Middle frontal gyrus (tissue), 1 donor: ENCODE results near the gene EPHB1.

ENCODE experiments used
- DNase-seq: peaks from one replicate; pipeline ENCODE4 v3.0.0-alpha.2; 2015; ENCODE audit warnings: low spot score; ENCODE audit errors: extremely low spot score

The EPHB1 gene

DNA sequence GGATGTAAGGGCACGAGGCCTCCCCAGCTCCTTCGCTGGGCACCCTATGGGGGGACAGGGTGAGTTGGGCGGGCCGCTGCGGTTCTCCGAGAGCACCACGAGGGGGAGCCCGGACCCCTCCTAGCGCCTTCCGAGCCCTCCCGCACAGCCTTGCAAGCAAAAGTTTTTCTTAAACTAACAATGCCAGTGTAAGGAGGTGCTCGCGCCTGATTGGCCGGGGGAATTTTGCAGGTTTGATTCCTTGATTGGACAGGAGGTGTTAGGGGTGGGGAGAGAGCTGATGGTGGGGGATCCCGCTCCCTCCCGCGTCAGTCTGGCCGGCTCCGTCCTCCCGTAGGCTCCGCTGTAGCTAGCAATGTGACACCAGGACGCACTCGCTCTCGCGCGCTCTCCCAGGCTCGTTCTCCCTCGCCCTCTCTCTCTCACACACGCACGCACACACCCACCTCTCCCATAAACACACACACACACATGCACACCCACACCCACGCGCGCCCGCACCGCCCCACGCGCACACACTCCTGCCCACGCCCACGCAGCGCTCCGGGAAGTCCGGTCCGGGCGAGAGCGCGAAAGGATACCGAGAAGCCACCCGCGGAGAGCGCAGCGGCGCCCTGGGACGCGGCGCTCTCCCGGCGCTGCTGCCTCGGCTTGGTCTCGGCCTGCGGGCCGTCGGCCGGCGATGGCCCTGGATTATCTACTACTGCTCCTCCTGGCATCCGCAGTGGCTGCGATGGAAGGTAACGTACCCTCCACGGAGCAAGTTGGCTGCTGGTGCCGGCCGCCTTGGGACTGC is at the start of gene EPHB1:
Gene EPHB1 (plus strand): TSS at position 311 of the 796 bp plus-strand sequence.
- DNase-seq = peak; percentile 77

DNA sequence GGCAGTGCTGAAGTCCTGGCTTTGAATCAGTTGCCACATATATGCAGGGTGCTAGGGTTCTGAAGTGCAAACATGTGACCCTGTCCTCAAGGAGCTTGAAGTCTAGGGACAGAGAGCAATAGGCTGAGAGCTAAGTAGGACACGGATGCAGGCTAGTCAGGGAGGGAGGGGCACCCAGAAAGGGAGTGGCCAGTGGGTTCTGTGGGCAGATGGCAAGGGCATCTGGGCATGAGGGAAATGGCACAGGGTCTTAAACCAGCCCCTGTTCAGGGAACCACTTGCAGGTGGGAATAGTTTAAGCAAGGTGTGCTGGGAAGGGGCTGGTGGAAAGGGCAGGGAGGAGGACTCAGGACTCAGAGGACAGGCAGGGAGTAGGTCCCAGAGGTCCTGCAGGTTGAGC is 46.4 kb upstream of the EPHB1 start:
- no peak for DNase-seq

DNA sequence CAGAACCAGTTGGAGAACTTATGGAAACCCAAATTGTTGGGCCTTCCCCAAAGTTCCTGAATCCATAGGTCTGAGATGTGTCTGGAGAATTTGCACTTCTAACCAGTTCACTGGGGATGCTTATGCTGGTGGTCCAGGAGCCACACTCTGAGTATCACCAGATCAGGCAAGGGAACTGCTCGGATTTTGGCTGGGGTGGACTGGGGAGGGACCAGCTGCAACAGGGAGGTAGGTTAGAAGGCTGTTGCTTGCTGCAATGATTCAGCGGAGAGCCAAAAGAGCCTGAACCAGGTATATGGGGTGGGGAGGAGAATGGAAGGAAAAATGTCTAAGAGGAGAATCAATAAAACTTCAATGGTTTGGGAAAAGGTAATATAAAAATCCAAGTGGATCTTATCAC is 45.9 kb upstream of the EPHB1 start:
- DNase-seq = no peak

DNA sequence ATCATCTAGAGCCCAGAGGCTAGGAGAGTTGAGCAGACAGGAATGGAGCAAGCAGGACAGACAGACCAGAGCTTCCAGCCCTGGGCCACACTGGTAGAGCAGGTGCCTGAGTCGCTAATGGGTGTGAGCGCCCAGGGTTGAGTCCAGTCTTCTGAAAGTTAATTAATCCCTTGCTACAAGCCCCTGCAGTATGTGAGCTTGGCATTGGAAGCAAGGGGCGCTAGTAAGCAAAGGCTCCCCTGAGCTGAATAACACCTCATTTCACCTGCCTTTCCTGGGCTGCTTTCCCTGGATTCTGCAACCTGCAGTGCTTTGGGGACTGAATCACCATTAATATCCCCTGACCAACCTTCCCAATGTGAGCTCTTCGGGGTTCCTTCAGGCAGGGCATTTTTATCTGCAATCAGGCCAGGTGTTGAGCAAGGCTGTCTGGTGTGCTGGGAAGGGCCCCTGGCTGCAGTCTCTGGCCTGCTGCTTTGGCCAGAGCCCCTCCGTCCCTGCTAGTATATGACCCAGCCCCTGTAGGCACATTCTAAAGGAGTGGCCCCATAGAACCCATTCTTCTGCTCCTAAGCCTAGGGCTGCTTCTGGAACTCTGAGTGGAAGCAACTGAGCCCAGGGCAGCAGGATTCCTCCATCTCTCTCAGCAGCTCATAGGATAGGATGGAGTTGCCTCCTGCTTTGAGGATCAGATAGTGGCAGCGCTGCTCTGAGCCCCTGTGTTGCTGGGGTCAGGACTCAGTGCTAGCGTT is 45.1 kb upstream of the EPHB1 start:
- DNase-seq = no peak

DNA sequence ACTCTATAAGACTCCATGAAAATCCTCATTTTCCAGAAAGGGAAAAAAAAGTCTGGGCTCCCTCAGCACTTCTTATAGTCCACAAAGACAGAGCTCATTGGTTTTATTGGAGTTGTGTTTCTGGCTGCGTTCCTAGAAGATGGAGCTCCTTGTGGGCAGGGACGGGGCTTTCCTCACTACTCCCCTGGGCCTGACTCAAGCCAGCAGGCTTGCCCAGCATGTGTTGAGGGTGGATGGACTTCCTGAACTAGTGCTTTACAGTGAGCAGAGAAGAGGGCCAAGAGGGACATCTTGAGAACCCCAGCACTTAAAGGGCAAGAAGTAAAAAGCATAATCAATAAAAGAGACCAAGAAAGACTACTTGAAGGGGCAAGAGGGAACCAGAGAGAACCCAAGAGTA is 43.2 kb upstream of the EPHB1 start:
- DNase-seq = no peak

DNA sequence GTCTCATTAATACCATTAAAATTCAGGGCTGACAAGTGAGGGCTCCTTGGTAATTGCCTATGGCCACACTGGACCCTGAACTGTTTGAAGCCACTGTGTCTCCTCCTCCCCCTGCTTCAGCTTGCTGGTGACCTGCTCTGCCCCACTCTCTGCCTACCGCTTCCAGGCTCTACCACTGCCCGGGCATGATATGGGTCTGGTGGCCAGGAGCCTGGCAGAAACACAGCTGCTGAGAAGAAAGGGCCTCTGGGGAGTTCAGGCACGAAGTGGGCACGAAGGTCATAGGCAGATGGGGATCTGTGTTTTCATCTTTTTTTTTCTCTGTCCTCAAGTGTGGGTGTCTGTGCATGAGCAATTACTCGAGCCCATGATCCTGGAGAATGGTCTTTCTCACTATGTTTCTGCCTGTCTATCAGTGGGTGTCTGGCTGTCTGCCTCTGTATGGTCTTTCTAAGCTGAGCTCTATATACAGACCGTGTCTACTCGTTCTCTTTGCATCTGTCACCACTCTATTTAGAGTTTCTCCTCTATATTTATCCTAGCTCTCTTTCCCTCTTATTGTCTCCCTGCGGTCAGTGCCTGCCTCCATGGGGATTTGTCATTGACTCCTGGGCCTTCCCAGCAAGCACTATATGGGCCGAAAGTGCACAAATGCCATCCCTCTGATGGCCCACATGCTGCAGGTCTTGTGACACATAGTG is 42.1 kb upstream of the EPHB1 start:
- DNase-seq = no peak

DNA sequence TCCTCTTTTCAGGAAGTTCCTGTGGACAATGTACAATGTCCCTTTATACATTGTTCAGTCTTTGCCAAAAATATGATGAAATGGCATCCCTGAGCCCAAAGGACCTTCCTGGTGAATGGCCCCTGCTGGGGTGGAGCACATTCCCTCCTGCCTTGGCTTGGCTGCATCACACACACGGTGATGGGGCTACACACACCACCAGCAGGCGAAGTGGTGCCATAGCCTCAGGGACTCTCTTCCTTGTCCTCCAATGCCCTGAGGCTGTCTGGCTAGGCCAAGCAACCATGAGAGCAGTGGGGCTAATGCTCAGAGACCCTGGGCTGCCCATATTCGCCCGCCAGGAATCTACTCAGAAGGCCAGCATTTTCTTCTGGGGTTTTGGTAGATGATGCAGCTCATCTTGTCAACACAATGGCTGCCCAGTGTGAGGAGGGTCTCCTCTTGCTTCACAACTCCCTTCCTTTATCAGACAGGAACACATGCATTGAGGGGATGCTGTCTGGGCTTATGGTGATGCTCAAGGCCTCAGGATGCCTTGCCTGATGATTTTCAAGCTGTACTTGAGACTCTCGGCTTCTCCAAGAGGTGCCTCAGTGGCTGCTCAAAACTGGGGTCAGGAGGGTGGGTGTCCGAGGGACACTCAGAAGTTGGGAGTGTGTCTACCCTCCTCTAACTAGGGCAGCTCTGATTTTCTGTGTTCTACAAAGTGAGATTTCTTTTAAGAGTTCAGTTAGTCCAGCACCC is 40.9 kb upstream of the EPHB1 start:
- DNase-seq = no peak

DNA sequence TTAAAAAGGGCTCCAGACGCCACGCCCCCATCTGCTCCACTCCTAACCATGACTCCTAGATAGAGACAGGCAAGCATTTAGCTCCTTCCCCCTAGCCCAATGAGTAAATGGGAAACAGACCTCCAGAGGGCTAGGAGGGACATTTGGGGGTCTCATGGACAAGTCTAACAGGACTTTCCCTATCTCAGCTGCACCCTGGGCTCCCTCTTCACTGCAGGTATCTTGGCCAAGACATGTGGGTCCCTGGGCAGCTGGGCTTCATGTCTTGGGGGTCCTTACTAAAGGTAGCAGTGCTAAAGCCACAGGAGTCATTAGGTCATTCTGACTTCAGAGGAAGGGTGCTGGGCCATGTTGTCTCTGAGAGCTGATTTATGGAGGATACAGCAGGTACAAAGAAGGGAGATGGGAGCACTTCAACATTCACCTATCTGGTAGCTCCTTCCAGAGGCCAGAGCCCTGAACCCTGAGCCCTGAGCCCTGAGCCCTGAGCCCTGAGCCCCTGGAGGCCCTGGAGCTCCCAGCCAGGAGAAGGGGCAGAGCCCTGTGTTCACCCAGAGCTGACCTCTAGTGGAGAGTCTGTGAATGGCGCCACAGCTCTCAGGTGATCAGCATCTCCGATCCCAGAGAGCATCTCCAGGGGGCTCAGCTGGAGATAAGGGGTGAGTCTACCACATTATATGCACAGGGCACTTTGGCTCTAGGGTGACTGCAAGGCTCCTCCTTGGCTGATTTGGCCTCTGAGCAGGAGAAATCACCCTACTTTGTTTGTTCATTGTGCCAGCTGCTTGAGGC is 40.1 kb upstream of the EPHB1 start:
- DNase-seq = no peak

DNA sequence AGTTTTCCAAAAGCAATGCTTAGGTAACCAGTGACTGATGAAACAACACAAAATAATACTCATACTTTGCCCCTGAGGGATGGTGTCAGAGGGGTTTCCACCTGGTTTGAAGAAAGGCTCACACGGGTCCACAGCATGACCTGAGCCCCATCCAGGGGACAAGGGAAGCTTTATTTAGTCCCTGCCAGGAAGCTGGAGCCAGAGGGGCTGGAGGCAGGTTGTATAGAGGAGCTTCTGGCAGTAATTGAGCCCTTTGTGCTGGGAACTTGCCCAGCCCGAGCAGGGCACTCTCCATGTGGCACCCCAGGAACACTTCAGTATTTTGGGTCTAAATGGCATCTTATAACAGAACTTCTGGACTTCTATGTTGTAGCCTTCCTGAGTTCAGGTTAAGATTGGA is 39.2 kb upstream of the EPHB1 start:
- DNase-seq = no peak

DNA sequence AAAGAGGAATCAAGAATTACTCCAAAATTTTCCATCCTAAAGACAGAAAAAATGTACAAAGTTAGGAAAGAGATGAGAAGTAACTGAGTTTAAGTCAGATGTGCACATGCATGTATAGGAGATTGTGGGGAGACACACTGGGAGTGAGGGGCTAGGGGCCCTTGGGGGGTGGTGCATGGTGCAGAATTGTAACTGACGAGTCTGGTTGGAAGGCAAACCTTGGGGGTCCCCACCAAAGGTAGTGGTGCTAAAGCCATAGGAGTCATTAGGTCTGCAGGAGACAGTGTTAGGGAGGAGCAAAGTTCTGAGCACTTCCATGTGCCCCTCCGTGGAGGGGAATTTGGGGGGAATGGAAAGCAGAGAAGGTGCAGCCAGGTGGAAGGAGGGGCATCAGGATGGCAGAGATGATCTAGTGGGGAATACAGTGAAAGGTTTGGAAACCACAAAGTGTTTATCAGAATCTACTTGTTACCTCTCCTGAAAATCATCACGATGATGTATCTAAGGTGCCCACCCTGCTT is 37.5 kb upstream of the EPHB1 start:
- no peak for DNase-seq

DNA sequence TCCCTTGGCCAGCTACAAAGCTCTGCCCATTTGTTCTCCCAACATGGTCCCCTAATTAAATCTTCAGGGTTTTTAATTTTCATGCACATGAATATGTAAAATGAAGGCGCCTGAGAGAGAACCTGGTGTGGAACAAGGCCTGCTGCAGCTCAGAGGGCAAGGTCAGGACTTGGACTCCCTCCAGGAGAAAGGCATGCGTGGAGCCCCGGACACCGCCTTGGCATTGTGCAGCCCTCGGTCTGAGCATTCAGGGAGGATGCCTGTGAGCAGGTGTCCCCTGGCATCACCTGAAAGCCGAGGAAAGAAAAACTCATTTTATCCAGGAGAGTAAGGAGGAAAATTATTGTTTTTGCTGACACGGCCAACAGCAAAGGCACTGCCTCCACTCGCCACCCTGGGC is 33.8 kb upstream of the EPHB1 start:
- no peak for DNase-seq

DNA sequence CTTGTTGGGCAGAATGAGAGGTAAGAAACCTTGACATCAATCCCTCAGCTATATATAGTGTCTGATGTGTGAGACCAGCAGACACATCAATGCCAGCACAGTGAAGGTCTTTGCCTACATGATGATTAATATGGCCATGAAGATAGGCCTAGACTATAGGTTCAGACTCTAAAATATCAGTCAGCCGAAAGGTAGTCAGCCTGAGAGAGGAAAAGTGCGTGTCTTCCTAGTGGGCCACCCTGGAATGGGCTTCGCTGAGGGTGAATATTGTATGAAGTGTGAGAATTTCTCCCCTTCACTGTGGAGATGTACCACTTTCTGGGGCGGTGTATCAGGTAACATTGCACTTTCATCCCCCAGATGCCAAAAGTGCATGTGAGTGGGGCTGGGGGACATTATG is 33.0 kb upstream of the EPHB1 start:
- no peak for DNase-seq

DNA sequence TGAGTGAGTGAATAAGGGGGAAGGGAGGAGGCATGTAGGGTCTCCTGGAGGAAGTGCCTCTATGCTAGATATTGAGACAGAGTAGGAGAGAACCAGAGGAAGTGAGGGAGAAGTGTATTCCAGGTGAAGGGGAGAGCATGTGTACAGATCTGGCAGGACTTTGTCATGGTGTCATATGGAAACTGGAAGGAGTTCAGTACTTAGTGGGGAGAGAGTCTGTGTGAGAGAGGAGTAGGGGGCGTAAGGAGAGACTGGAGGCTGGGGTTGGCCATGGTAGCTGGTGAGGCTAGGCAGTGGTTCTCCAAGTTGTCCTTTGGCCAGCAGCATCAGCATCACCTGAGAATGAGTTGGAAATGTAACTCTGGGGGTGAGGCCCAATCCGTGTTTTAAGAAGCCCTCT is 29.6 kb upstream of the EPHB1 start:
- DNase-seq = no peak

DNA sequence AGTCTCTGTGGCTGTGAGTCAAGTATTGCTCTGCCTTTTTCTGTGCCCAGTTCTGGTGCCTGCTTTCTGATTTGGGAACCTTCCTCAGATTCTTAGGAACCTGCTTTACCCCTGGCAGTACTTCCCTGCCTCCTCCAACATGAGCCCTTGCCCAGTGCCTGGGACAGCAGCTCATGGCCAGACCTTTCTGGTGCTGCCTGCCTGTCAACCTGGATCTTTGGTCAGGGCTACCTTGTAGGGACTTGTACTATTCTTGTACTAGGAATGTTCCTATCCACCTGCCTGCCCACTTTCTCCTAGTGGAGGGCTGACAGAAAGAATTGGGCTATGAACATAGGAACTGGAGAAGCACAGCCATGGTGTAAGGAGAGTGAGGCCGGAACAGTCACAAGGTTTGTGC is 28.8 kb upstream of the EPHB1 start:
- DNase-seq = no peak

DNA sequence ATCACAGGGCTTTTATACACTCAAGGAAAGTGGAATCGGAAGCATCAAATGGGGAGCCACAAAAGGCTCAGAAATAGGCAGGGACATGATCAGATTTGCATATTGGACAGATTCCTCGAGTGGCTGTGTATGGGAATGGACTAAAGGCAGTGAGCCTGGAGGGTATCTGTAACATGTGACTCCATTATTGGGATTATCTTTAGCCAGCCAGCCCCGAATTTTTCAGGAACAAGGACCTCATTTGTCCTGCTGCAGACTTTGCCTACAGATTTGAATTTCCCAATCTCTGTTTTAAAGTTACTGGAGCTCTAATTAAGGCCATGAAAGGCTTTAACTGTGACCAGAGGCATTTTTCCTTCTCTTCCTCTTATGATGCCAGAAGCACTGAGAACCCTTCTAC is 26.9 kb upstream of the EPHB1 start:
- DNase-seq = no peak

DNA sequence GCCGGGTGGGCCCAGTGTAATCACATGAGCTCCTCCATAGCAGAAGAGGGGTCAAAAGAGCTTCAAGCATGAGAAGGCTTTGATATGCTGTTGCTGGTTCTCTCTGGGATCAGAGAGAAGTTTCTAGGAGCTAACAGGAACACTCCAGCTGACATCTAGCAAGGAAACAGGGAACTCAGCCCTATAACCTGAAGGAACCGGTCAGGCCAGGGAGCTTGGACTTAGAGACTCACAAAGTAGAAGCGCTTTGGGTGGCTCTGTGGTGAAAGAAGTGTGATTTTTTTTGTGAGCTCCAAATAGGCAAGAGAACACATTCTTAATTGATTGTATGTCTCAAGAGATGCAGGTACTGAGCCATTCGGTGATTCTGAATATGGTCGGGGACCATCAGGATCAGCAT is 26.2 kb upstream of the EPHB1 start:
- no peak for DNase-seq

DNA sequence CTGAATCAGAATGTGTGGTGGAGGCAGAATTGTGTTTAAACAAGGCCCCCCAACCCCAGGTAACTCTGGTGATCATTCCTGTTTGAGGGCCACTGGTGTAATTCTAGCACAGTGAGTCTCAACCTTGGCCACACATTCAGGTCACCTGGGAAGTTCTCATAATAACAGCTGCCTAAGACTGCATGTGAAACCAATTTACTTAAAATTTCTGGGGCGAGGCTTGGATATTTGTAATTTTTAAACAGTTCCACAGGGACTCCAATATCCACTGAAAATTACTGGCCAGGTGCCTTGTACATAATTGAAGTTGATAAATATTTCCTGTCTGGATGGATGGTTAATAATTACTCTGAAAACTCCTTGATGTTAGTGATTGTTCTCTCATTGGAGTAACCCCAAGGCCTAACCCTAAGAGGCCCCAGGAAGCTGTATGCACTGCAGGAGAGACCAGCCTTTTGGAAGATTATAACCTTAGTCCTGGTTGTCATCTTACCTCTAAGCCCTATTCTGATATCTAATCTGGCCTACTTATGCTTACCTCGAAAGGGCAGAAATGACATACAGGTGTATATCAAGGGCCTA is 25.7 kb upstream of the EPHB1 start:
- no peak for DNase-seq

DNA sequence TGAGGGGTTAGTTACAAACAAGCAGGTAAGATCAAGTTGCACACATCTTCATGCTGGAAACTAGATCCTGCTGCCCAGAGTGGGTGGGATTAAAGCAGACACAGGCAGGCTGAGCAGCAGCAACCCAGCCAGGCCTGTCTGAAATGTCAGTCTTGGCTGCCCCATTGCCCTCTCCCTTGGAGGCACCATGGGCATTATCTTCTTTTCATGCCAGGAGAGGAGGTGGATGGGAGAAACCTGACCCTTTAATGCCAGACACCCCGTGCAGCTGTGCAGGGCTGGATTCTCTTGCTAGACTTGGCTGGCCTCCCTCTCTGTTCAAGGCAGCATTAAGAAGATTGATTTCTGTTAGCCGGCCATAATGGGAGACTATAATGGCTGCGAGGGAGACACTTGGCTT is 23.0 kb upstream of the EPHB1 start:
- DNase-seq = no peak

DNA sequence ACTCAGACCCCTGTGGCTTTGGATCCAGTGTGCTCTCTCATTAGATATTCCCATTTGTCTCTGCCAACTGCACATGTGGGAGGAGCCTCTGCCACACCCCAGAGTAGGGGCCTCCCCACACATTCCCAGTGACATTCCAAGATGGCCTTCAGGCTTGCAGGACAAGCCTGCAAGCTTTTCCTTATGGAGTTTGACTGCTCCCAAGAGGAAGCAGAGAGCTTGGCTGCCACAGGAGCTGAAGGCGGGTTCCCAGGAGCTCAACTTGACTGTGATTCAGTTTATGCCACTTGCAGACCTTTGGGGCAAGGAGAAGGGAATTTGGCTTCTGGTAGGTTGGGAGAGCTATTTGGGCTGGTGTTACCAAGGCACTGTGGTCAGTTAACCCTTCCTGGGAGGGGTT is 22.5 kb upstream of the EPHB1 start:
- DNase-seq = no peak

DNA sequence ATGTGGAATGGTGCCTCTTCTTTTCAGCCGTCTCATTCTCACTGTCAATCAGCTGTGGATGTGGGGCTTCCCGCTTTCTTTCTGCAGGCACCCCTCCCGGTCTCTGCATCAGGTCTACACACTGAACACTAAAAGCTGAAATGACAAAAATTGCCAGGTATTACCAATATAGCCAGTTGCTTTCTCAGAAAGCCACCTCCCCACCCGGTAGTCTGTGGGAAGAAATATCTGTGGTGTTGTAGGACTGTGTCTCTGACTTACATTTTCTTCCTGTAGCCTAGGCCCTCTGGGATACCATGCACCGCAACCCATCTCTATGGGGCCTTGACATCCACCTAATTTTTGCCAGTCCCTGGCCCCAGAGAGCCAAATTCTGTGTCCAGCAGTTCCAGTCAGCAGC is 19.2 kb upstream of the EPHB1 start:
- no peak for DNase-seq
